Nephron (organoid): ENCODE measurements around the gene CDH23.

Source experiments
- H3K27ac Mint-ChIP-seq, 3 experiments: 2 replicates each; pipeline ENCODE4 v1.8.0; 2020; ENCODE audit warnings: mixed read lengths in 3 of 3, mild to moderate bottlenecking in 2 of 3, moderate library complexity in 1 of 3
- H3K27me3 Mint-ChIP-seq: 2 replicates; pipeline ENCODE4 v1.8.0; 2021; ENCODE audit warnings: low read depth, mild to moderate bottlenecking, moderate library complexity, mixed read lengths
- H3K36me3 Mint-ChIP-seq: 2 replicates; pipeline ENCODE4 v1.8.0; 2020; ENCODE audit warnings: low read depth, mixed read lengths
- H3K4me1 Mint-ChIP-seq: 2 replicates; pipeline ENCODE4 v1.8.0; 2020; ENCODE audit warnings: mixed read lengths
- H3K4me3 Mint-ChIP-seq, 3 experiments: 2 replicates each; pipeline ENCODE4 v1.8.0; 2020; ENCODE audit warnings: mild to moderate bottlenecking in 3 of 3, mixed read lengths in 3 of 3, moderate library complexity in 2 of 3
- H3K9me3 Mint-ChIP-seq: 2 replicates; pipeline ENCODE4 v1.8.0; 2020; ENCODE audit warnings: mixed read lengths
- TF ChIP-seq, protein P1 (sequence below), 3 experiments: fragments of 200-600 bp; sonication (generic); IDR thresholded peaks; one replicate each; pipeline ENCODE4 v1.5.0; 2021; ENCODE audit warnings: antibody characterized with exemption in 3 of 3; ENCODE audit not compliant: unreplicated experiment in 3 of 3

CDH23 gene

DNA sequence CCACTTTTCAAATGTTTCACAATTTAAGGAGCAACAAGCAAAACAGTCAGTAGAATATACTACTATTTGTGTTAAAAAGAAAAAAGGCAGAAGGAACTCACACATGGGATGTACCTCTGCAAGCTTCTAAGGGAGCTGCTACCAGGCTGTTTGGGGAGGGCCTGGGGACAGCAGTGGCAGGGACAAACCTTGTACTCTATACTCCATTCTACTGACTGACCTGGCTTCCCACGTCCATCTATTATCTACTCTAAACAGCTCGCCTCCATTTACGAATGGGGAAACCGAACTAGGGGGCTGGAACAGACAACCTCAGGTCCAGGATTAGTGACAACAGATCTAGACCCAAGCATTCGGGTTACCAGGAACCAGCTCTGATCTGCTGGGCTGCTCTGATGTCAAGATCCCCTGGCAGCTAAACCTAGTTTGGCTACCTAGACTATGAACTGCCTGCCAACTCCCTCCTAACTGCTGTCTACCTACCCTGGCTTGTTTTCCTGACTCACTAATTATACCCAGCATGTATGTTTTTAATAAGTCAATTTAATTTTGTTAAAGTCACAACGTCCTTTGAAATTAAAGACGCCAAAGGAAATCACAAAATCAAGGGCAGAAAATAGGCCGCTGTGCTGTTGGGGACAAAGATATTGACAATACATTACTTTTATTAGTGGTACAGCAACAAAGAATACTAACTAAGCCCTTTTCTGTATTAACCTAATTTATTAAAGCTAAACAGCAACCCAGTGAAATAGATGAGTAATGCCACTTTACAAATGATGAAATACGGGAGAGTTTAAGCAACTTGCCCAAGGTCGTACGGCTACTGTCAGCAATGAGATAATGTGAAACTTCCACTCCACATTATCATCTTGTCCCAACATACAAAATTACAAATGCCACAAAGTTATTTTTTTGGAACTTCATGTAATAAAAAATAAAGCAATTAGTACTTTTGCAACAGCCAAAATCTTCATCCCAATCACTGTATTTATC is 449.0 kb downstream of the CDH23 start:
- Mint-ChIP-seq H3K9me3 (no peaks in the 10 kb centered on the region), H3K27ac (no peak overlapping the region), H3K36me3 (peaks cover 7% of the 10 kb centered on the region), H3K27me3 (no peaks in the 10 kb centered on the region), H3K4me1 (peaks cover 33% of the 10 kb centered on the region), H3K4me3 (no peak overlapping the region)
- TF ChIP-seq, protein P1, sequence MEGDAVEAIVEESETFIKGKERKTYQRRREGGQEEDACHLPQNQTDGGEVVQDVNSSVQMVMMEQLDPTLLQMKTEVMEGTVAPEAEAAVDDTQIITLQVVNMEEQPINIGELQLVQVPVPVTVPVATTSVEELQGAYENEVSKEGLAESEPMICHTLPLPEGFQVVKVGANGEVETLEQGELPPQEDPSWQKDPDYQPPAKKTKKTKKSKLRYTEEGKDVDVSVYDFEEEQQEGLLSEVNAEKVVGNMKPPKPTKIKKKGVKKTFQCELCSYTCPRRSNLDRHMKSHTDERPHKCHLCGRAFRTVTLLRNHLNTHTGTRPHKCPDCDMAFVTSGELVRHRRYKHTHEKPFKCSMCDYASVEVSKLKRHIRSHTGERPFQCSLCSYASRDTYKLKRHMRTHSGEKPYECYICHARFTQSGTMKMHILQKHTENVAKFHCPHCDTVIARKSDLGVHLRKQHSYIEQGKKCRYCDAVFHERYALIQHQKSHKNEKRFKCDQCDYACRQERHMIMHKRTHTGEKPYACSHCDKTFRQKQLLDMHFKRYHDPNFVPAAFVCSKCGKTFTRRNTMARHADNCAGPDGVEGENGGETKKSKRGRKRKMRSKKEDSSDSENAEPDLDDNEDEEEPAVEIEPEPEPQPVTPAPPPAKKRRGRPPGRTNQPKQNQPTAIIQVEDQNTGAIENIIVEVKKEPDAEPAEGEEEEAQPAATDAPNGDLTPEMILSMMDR (IDR thresholded peaks at IDR 0.05; ENCODE audit: unreplicated experiment in 3 of 3): no peak

- Mint-ChIP-seq H3K4me1 (peaks cover 31% of the 10 kb centered on the region), H3K9me3 (no peaks in the 10 kb centered on the region), H3K4me3 (peak overlapping the region in 1 of 3 experiments; percentile 57), H3K27ac (no peak overlapping the region), H3K27me3 (no peaks in the 10 kb centered on the region), H3K36me3 (peaks cover 7% of the 10 kb centered on the region)
- TF ChIP-seq, protein P1 (IDR thresholded peaks at IDR 0.05; ENCODE audit: unreplicated experiment in 3 of 3): no peak
Observed at GRCh38 chr10:71846816-71847215, 450.1 kb downstream of the CDH23 start.

DNA sequence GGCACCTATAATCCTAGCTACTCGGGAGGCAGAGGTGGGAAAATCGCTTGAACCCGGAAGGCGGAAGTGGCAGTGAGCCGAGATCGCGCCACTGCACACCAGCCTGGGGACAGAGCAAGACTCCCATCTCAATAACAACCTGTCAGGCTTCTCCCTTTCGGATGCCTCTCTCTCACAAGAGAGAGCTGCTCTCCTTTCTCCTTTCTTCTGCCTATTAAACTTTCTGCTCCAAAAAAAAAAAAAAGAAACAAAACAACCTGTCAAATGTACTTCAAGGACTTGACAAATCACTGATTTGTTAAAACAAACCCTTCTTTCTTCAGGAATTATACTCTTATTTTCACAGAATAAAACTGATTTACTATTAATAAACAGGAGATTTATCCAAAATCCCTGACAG is 450.7 kb downstream of the CDH23 start:
- Mint-ChIP-seq H3K36me3 (peaks cover 7% of the 10 kb centered on the region), H3K4me1 (peaks cover 31% of the 10 kb centered on the region), H3K27ac (no peak overlapping the region), H3K27me3 (no peaks in the 10 kb centered on the region), H3K4me3 (no peak overlapping the region), H3K9me3 (no peaks in the 10 kb centered on the region)
- TF ChIP-seq, protein P1 (IDR thresholded peaks at IDR 0.05; ENCODE audit: unreplicated experiment in 3 of 3): no peak

GRCh38 chr10:71848325-71849275 is 451.9 kb downstream of the CDH23 start:
- peak overlapping the region; percentile 69 to 81 (median 70) for H3K4me3 Mint-ChIP-seq
- H3K27me3 Mint-ChIP-seq: no peaks in the 10 kb centered on the region
- TF ChIP-seq, protein P1 (IDR thresholded peaks at IDR 0.05; ENCODE audit: unreplicated experiment in 3 of 3): no peak
- H3K4me1 Mint-ChIP-seq: peaks cover 31% of the 10 kb centered on the region
- H3K9me3 Mint-ChIP-seq: no peaks in the 10 kb centered on the region
- peak overlapping the region; percentile 19 to 64 (median 25) for H3K27ac Mint-ChIP-seq
- H3K36me3 Mint-ChIP-seq: peaks cover 7% of the 10 kb centered on the region

DNA sequence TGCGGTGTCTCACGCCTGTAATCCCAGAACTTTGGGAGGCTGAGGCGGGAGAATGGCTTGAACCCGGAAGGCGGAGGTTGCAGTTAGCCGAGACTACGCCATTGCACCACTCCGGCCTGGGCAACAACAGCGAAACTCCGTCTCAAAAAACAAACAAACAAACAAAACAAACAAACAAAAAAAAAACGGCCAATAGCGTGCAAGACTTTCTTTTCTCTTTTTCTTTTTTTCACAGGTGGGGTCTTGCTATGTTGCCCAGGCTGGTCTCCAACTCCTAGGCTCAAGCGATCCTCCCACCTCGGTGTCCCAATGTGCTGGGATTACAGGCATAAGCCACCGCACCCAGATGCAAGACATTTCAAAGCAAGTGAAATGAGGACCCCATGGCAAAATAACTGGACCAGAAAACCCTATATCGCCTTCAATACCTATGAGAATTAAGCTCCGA is 452.8 kb downstream of the CDH23 start:
- H3K4me1 Mint-ChIP-seq: peaks cover 31% of the 10 kb centered on the region
- TF ChIP-seq, protein P1 (IDR thresholded peaks at IDR 0.05; ENCODE audit: unreplicated experiment in 3 of 3): no peak
- H3K27me3 Mint-ChIP-seq: no peaks in the 10 kb centered on the region
- no peaks in the 10 kb centered on the region for H3K9me3 Mint-ChIP-seq
- peak overlapping the region in 1 of 3 experiments; percentile 78 for H3K27ac Mint-ChIP-seq
- peak overlapping the region; percentile 95 to 97 (median 96) for H3K4me3 Mint-ChIP-seq
- H3K36me3 Mint-ChIP-seq: peaks cover 7% of the 10 kb centered on the region
